ENCODE results near the gene ZNF821.
"Not testable (repeated sequence)": the region's sequence is repeated elsewhere in the genome, so short reads cannot be mapped to it uniquely, and the experiment has no call there.

The ZNF821 gene

GRCh38 chr16:71826533-71827017 lies 57.4 kb downstream of the ZNF821 start:
- no peak for DNase-seq (ENCODE audit: low read depth)
- no peak overlapping the region for H3K4me3 ChIP-seq (ENCODE audit: control insufficient read depth, low read depth, low read length)
- TF ChIP-seq, protein P1, sequence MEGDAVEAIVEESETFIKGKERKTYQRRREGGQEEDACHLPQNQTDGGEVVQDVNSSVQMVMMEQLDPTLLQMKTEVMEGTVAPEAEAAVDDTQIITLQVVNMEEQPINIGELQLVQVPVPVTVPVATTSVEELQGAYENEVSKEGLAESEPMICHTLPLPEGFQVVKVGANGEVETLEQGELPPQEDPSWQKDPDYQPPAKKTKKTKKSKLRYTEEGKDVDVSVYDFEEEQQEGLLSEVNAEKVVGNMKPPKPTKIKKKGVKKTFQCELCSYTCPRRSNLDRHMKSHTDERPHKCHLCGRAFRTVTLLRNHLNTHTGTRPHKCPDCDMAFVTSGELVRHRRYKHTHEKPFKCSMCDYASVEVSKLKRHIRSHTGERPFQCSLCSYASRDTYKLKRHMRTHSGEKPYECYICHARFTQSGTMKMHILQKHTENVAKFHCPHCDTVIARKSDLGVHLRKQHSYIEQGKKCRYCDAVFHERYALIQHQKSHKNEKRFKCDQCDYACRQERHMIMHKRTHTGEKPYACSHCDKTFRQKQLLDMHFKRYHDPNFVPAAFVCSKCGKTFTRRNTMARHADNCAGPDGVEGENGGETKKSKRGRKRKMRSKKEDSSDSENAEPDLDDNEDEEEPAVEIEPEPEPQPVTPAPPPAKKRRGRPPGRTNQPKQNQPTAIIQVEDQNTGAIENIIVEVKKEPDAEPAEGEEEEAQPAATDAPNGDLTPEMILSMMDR (conservative IDR thresholded peaks at IDR 0.05; ENCODE audit: control insufficient read depth, insufficient read depth, low read depth, low read length): no peak

DNA sequence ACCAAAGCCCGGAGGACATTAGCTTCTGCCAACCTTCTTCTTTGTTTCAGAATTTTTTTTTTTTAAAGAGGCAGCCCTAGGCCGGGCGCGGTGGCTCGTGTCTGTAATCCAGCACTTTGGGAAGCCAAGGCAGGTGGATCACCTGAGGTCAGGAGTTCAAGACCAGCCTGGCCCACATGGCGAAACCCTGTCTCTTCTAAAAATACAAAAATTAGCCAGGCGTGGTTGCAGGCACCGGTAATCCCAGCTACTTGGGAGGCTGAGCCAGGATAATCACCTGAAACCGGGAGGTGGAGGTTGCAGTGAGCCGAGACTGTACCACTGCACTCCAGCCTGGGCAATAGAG lies 66.9 kb downstream of the ZNF821 start:
- not testable (repeated sequence) for H3K4me3 ChIP-seq (ENCODE audit: control insufficient read depth, low read depth, low read length); DNase-seq (ENCODE audit: low read depth)

GRCh38 chr16:71811261-71811803 lies 72.7 kb downstream of the ZNF821 start:
- no peak for DNase-seq (ENCODE audit: low read depth)

GRCh38 chr16:71810155-71810530 lies 73.8 kb downstream of the ZNF821 start:
- H3K4me3 ChIP-seq (ENCODE audit: control insufficient read depth, low read depth, low read length); DNase-seq (ENCODE audit: low read depth): not testable (repeated sequence)

More at GRCh38 chr16:71811261-71811803, 72.7 kb downstream of the ZNF821 start:
- no peak overlapping the region for H3K4me3 ChIP-seq (ENCODE audit: control insufficient read depth, low read depth, low read length)
- TF ChIP-seq, protein P1 (conservative IDR thresholded peaks at IDR 0.05; ENCODE audit: control insufficient read depth, insufficient read depth, low read depth, low read length): no peak
